GM23338 (cell line): ENCODE results near the gene SLC25A17. TPM values are rescaled to one million over a fixed set of nuclear protein-coding genes. Genes with fewer than 3 reads are reported as not detected.

Experiments
- ATAC-seq: fragments of 200-7000 bp; cut with Tn5 transposase; 3 replicates; pipeline ENCODE4 v1.9.1; 2020
- DNase-seq: peaks from one replicate; pipeline ENCODE4 v3.0.0-alpha.2; 2015; ENCODE audit warnings: low spot score
- H2AFZ ChIP-seq: fragments of 200-600 bp; sonication (generic); 2 replicates; pipeline ENCODE4 v1.8.0; 2016; ENCODE audit warnings: antibody characterized with exemption, mild to moderate bottlenecking, moderate library complexity
- H3F3A ChIP-seq: fragments of 200-600 bp; sonication (generic); replicated peaks from 2 replicates; pipeline ENCODE4 v1.8.0; 2017; ENCODE audit warnings: antibody characterized with exemption, mixed run types, low read depth
- H3K27ac ChIP-seq: fragments of 200-600 bp; sonication (generic); 2 replicates; pipeline ENCODE4 v1.6.1; 2016; ENCODE audit warnings: low read depth
- H3K27me3 ChIP-seq: fragments of 200-600 bp; sonication (generic); 2 replicates; pipeline ENCODE4 v1.8.0; 2016; ENCODE audit warnings: mild to moderate bottlenecking, mixed run types, moderate library complexity; ENCODE audit not compliant: insufficient read depth
- H3K36me3 ChIP-seq: fragments of 200-600 bp; sonication (generic); 2 replicates; pipeline ENCODE4 v1.8.0; 2016; ENCODE audit warnings: mild to moderate bottlenecking; ENCODE audit not compliant: insufficient read depth
- H3K4me1 ChIP-seq: fragments of 200-600 bp; sonication (generic); 2 replicates; pipeline ENCODE4 v1.8.0; 2016; ENCODE audit warnings: mild to moderate bottlenecking, moderate library complexity; ENCODE audit not compliant: insufficient read depth
- H3K4me2 ChIP-seq: fragments of 200-600 bp; sonication (generic); 2 replicates; pipeline ENCODE4 v1.7.1; 2017; ENCODE audit warnings: mixed run types
- H3K4me3 ChIP-seq: fragments of 200-600 bp; sonication (generic); 2 replicates; pipeline ENCODE4 v1.6.1; 2016; ENCODE audit warnings: mixed run types
- H3K79me2 ChIP-seq: fragments of 200-600 bp; sonication (generic); replicated peaks from 2 replicates; pipeline ENCODE4 v1.8.0; 2017; ENCODE audit warnings: mild to moderate bottlenecking; ENCODE audit not compliant: insufficient read depth
- H3K9me2 ChIP-seq: fragments of 200-600 bp; sonication (generic); 2 replicates; pipeline ENCODE4 v1.8.0; 2017; ENCODE audit not compliant: insufficient read depth
- H4K20me1 ChIP-seq: fragments of 200-600 bp; sonication (generic); replicated peaks from 2 replicates; pipeline ENCODE4 v1.8.0; 2017; ENCODE audit warnings: mild to moderate bottlenecking; ENCODE audit not compliant: insufficient read depth
- H3K27ac Mint-ChIP-seq: 2 replicates; pipeline ENCODE4 v1.8.0; 2020; ENCODE audit warnings: inconsistent platforms, mild to moderate bottlenecking, moderate library complexity, mixed read lengths
- H3K27me3 Mint-ChIP-seq: 3 replicates; pipeline ENCODE4 v1.8.0; 2022; ENCODE audit warnings: low read depth, mild to moderate bottlenecking, moderate library complexity, mixed read lengths, inconsistent platforms; ENCODE audit not compliant: insufficient read depth, poor library complexity
- H3K36me3 Mint-ChIP-seq: 3 replicates; pipeline ENCODE4 v1.8.0; 2021; ENCODE audit warnings: low read depth, mild to moderate bottlenecking, inconsistent platforms, moderate library complexity, mixed read lengths
- H3K4me1 Mint-ChIP-seq: 3 replicates; pipeline ENCODE4 v1.8.0; 2020; ENCODE audit warnings: mild to moderate bottlenecking, inconsistent platforms, mixed read lengths
- H3K4me3 Mint-ChIP-seq: 3 replicates; pipeline ENCODE4 v1.8.0; 2021; ENCODE audit warnings: moderate library complexity, mild to moderate bottlenecking, inconsistent platforms, mixed read lengths
- H3K9me3 Mint-ChIP-seq: 3 replicates; pipeline ENCODE4 v1.8.0; 2020; ENCODE audit warnings: moderate library complexity, mild to moderate bottlenecking, inconsistent platforms, mixed read lengths
- CREB1 ChIP-seq: fragments of 250-450 bp; sonication (Bioruptor Pico); IDR thresholded peaks from 2 replicates; pipeline ENCODE4 v1.5.0; 2020; ENCODE audit warnings: low read depth, mild to moderate bottlenecking, moderate library complexity
- CTCF ChIP-seq, 2 experiments: fragments of 200-600 bp in 1 of 2; sonication (generic) in 1 of 2; conservative IDR thresholded peaks; 2 replicates each; pipeline versions ENCODE4 v1.5.1 to v1.6.1; 2016 to 2017; ENCODE audit warnings: antibody characterized with exemption in 2 of 2, low read depth in 2 of 2, mild to moderate bottlenecking in 2 of 2, moderate library complexity in 1 of 2
- EZH2 ChIP-seq: fragments of 200-600 bp; sonication (generic); IDR thresholded peaks from one replicate; pipeline ENCODE4 v1.8.0; 2017; ENCODE audit warnings: antibody characterized with exemption, mild to moderate bottlenecking, low read depth; ENCODE audit not compliant: unreplicated experiment
- EZH2phosphoT487 ChIP-seq: fragments of 200-600 bp; sonication (generic); IDR thresholded peaks from one replicate; pipeline ENCODE4 v1.8.1; 2018; ENCODE audit warnings: antibody characterized with exemption; ENCODE audit not compliant: unreplicated experiment
- JUNB ChIP-seq: IDR thresholded peaks from one replicate; pipeline ENCODE4 v1.6.1; 2016; ENCODE audit warnings: antibody characterized with exemption; ENCODE audit not compliant: unreplicated experiment
- NANOG ChIP-seq: IDR thresholded peaks from 2 replicates; pipeline ENCODE4 v1.6.1; 2016; ENCODE audit warnings: antibody characterized with exemption, borderline replicate concordance
- POLR2AphosphoS5 ChIP-seq: IDR thresholded peaks from 2 replicates; pipeline ENCODE4 v1.6.1; 2016; ENCODE audit warnings: antibody characterized with exemption, low read depth
- STAT1 ChIP-seq: IDR thresholded peaks from one replicate; pipeline ENCODE4 v1.6.1; 2016; ENCODE audit warnings: antibody characterized with exemption; ENCODE audit not compliant: unreplicated experiment
- ZNF114 ChIP-seq: fragments of 250-450 bp; sonication (Bioruptor Pico); IDR thresholded peaks from 2 replicates; pipeline ENCODE4 v1.5.0; 2020; ENCODE audit warnings: mild to moderate bottlenecking, moderate library complexity
- ZNF331 ChIP-seq: fragments of 250-450 bp; sonication (Bioruptor Pico); IDR thresholded peaks from 2 replicates; pipeline ENCODE4 v1.5.0; 2020; ENCODE audit warnings: low read depth, mild to moderate bottlenecking, moderate library complexity
- polyA plus RNA-seq: library from polyadenylated mRNA; unstranded; fragments of >200 nt; fragmentation: Nextera tagmentation; extraction: Ambion mirVana; gene quantifications from 2 replicates; pipeline ENCODE4 v1.2.1, GENCODE V29; 2016
- total RNA-seq: library from RNA; depleted of rRNA; stranded (reverse); fragments of >200 nt; shearing (Covaris generic); gene quantifications from 2 replicates; pipeline ENCODE4 v1.2.3, GENCODE V29; 2014
- TF ChIP-seq, protein P1 (sequence below): IDR thresholded peaks from 2 replicates; pipeline ENCODE4 v1.6.1; 2016; ENCODE audit warnings: antibody characterized with exemption

Gene SLC25A17
- total and polyA plus RNA-seq, 2 experiments from 2014 or later, result 35.4 to 43.6 TPM

DNA sequence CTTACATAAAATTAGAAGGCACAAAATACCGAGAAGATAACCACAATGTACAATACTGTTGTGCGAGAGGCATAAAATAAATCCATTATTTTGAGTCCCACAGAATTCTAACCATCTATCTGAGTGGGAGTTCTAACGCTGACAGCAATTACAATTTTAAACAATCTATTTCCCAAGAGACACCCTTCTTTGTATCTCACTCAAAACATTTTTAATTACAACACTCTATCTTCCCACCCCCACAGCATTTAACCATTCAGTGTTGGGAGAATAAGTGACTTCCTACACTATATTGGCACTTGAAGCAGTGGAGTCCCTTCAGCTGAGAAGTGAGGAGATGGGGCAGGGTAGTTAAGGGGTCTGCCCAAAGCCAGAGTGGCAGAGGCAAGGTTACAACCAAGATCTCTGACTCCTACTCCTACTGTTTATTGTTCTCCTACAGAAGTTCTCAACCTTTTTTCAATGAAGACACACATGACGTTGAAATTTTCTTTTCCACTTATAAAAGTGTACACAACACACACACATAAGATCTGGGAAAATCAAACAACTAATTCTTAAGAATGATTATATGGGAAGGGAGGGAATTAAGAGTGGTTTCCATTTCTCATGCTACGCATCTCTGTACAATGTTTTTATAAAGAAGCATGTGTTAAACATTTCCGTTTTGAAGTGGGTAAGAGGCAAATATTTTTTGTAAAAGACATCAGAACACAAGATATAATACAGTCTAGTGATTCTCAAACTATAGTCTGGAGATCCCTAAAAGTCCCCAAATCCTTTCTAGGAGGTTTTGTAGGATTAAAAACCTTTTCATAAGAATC is 10.9 kb downstream of the SLC25A17 start:
- H3K4me1 ChIP-seq, result no peaks in the 10 kb centered on the region
- H3K4me2 ChIP-seq, result no peak overlapping the region
- TF ChIP-seq ZNF114 (CRISPR knock-in tag) (no peak), CREB1 (CRISPR knock-in tag) (no peak), STAT1 (no peak), NANOG (no peak), EZH2 (no peak)
- peaks cover 23% of the 10 kb centered on the region; the same call in 1 of the 2 replicates for H4K20me1 ChIP-seq
- Mint-ChIP-seq H3K4me3 (no peak overlapping the region), H3K36me3 (peaks cover 3% of the 10 kb centered on the region; the same call in 2 of the 3 replicates), H3K9me3 (no peaks in the 10 kb centered on the region), H3K27me3 (no peaks in the 10 kb centered on the region), H3K27ac (0 out of 2 replicates have a peak overlapping the region, but pooled peaks have one; percentile 39), H3K4me1 (no peaks in the 10 kb centered on the region)
- H3K79me2 ChIP-seq, result peaks cover 97% of the 10 kb centered on the region
- ATAC-seq, result no peak
- H3K27ac ChIP-seq, result peak overlapping the region; percentile 67; the same call in 1 of the 2 replicates
- H3K27me3 ChIP-seq, result no peaks in the 10 kb centered on the region
- no peaks in the 10 kb centered on the region; the same call in 1 of the 2 replicates for H3F3A ChIP-seq
- H3K36me3 ChIP-seq, result no peaks in the 10 kb centered on the region
- H2AFZ ChIP-seq, result no peak overlapping the region
- no peaks in the 10 kb centered on the region for H3K9me2 ChIP-seq
- DNase-seq, result no peak
- no peak overlapping the region for H3K4me3 ChIP-seq

DNA sequence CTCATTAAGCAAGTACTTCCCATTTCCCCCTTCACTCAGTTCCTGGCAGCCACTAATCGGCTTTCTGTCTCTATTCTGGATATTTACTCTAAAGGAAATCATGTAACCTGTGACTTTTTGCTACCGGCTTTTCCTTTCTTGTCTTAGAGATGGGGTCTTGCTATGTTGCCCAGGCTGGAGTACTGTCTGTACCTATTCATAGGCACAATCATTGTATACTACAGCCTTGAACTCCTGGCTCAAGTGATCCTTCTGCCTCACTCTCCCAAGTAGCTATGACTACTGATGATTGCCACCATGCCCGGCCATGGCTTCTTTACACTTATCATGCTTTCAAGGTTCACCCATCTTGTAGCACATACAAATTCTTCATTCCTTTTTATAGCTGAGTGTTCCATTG is 12.4 kb downstream of the SLC25A17 start:
- no peaks in the 10 kb centered on the region for H3K27me3 Mint-ChIP-seq
- peaks cover 95% of the 10 kb centered on the region for H3K79me2 ChIP-seq
- no peak for ATAC-seq
- TF ChIP-seq EZH2phosphoT487, result no peak
- no peak for TF ChIP-seq JUNB
- TF ChIP-seq, protein P1, sequence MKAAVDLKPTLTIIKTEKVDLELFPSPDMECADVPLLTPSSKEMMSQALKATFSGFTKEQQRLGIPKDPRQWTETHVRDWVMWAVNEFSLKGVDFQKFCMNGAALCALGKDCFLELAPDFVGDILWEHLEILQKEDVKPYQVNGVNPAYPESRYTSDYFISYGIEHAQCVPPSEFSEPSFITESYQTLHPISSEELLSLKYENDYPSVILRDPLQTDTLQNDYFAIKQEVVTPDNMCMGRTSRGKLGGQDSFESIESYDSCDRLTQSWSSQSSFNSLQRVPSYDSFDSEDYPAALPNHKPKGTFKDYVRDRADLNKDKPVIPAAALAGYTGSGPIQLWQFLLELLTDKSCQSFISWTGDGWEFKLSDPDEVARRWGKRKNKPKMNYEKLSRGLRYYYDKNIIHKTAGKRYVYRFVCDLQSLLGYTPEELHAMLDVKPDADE, result no peak
- TF ChIP-seq POLR2AphosphoS5, result no peak
- TF ChIP-seq ZNF331 (CRISPR knock-in tag), result no peak
- no peak for TF ChIP-seq NANOG
- no peak for TF ChIP-seq CTCF (conservative IDR thresholded peaks at IDR 0.05; ENCODE audit: low read depth in 2 of 2)
- TF ChIP-seq EZH2, result no peak
- TF ChIP-seq STAT1, result no peak
- no peak for TF ChIP-seq ZNF114 (CRISPR knock-in tag)

More for the DNA sequence above, 12.4 kb downstream of the SLC25A17 start:
- H3K36me3 Mint-ChIP-seq, result peaks cover 3% of the 10 kb centered on the region; the same call in 2 of the 3 replicates
- no peaks in the 10 kb centered on the region for H3K4me1 ChIP-seq
- DNase-seq, result no peak
- peaks cover 23% of the 10 kb centered on the region; the same call in 1 of the 2 replicates for H4K20me1 ChIP-seq
- no peak overlapping the region for H3K4me2 ChIP-seq
- H3K4me1 Mint-ChIP-seq, result no peaks in the 10 kb centered on the region
- H3K27ac ChIP-seq, result no peak overlapping the region; the same call in 1 of the 2 replicates
- H3K27ac Mint-ChIP-seq, result no peak overlapping the region
- no peaks in the 10 kb centered on the region for H3K9me2 ChIP-seq
- no peak overlapping the region for H3K4me3 Mint-ChIP-seq
- no peak overlapping the region for H3K4me3 ChIP-seq
- H3K36me3 ChIP-seq, result no peaks in the 10 kb centered on the region
- no peak overlapping the region for H2AFZ ChIP-seq
- no peaks in the 10 kb centered on the region; the same call in 1 of the 2 replicates for H3F3A ChIP-seq
- no peaks in the 10 kb centered on the region for H3K27me3 ChIP-seq
- H3K9me3 Mint-ChIP-seq, result no peaks in the 10 kb centered on the region
